Measurements from ENCODE around the gene ADAMTS17.

DNA sequence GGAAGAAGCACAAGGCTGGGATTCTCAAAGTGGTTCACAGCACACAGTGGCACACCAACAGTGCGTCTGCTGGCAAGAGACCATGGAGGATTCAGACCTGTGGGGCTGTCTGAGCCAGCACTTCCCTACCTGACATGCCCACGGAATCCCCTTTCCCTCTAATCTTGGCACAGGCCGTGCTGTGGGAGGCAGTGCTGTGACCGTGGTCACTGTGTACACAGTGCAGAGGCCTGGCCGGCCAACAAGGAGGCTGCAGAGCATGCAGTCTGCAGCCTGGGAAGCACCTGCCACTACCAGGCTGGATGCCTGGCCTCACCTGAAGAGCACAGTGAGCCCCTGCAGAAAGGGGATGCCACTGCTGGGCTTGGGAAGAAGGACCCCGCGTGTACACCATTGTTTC, 307.6 kb downstream of the ADAMTS17 start:
- TF ChIP-seq POLR2AphosphoS5 (IDR thresholded peaks at IDR 0.05; ENCODE audit: low read depth, low read length) (no peak), TAF1 (IDR thresholded peaks at IDR 0.05; ENCODE audit: borderline replicate concordance, low read depth, low read length) (no peak)
